ENCODE data around the gene BRWD1. TPM values are rescaled to one million over a fixed set of nuclear protein-coding genes. Genes with fewer than 3 reads are reported as not detected.

The BRWD1 gene
- total RNA-seq, 3 donors from 2014 or later, result 40.6 to 58.6 (median 52.5) TPM

DNA sequence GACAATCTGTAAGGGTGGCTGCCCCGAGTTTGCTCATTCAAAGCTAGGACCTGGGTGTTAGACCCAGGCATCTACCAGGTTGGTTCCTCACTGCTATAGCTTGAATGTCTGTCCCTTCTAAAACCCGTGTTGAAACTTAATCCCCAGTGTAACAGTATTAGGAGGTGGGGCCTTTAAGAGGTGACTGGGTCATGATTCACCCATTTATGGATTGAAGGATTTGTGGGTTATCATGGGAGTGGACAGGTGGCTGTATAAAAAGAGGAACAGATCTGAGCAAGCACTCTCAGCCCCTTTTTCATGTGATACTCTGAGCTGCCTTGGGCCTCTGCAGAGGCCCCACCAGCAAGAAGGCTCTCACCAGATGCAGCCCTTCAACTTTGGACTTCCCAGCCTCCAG lies 159.6 kb downstream of the BRWD1 start:
- ATAC-seq (no peak), DNase-seq (no peak)
- TF ChIP-seq, protein P1, sequence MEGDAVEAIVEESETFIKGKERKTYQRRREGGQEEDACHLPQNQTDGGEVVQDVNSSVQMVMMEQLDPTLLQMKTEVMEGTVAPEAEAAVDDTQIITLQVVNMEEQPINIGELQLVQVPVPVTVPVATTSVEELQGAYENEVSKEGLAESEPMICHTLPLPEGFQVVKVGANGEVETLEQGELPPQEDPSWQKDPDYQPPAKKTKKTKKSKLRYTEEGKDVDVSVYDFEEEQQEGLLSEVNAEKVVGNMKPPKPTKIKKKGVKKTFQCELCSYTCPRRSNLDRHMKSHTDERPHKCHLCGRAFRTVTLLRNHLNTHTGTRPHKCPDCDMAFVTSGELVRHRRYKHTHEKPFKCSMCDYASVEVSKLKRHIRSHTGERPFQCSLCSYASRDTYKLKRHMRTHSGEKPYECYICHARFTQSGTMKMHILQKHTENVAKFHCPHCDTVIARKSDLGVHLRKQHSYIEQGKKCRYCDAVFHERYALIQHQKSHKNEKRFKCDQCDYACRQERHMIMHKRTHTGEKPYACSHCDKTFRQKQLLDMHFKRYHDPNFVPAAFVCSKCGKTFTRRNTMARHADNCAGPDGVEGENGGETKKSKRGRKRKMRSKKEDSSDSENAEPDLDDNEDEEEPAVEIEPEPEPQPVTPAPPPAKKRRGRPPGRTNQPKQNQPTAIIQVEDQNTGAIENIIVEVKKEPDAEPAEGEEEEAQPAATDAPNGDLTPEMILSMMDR (IDR thresholded peaks at IDR 0.05), result no peak
- H3K36me3 ChIP-seq (ENCODE audit: low read depth), result no peaks in the 10 kb centered on the region
- no peak overlapping the region for H3K4me3 ChIP-seq
- no peaks in the 10 kb centered on the region for H3K9me3 ChIP-seq
- intact Hi-C loops (cut with DNase I, micrococcal nuclease), result no loop called here
- no peaks in the 10 kb centered on the region for H3K4me1 ChIP-seq (ENCODE audit: low read depth)

DNA sequence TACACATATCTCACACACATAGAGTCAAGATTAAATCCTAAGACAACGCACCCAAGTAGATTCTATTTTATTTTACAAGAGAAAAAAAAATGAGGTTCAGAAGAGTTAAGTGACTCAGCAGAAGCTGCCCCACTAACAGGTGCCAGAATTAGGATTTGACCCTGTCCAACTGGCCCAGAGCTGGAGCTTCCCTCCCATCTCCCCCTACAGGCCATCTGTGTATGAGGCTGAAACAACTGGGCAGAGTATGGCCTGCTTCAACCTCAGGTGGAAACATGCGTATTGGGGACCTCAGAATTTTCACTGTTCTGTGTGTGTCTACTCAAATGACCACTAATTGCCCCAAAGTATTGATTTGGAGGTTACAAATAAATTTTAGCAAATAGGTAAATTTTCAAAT lies 160.1 kb downstream of the BRWD1 start:
- Histone ChIP-seq H3K9me3 (no peaks in the 10 kb centered on the region), H3K36me3 (ENCODE audit: low read depth) (no peaks in the 10 kb centered on the region), H3K4me3 (no peak overlapping the region), H3K4me1 (ENCODE audit: low read depth) (no peaks in the 10 kb centered on the region)
- intact Hi-C loops (cut with DNase I, micrococcal nuclease), result no loop called here
- TF ChIP-seq, protein P1 (IDR thresholded peaks at IDR 0.05), result no peak
- ATAC-seq (peak; percentile 41), DNase-seq (no peak)

DNA sequence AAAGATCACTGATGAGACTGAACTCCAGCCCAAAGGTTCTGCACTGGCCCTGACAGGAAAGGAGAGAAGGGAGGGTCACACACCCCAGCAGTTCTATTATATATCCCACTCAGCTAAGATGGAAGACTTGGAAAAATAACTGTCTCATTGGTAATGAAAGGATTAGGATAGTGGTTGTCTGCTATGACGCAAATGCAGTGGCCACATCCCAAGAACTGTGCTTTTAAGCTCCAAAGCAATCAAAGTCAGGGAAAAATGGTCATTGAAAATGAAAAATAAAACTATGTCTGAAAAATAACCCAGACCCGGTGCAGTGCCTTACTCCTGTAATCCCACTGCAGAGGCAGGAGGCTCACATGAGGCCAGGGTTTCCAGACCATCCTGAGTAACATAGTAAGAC lies 161.2 kb downstream of the BRWD1 start:
- H3K4me3 ChIP-seq, result no peak overlapping the region
- ATAC-seq (no peak), DNase-seq (no peak)
- no peaks in the 10 kb centered on the region for H3K9me3 ChIP-seq
- intact Hi-C loops (cut with DNase I, micrococcal nuclease), result no loop called here
- H3K36me3 ChIP-seq (ENCODE audit: low read depth), result no peaks in the 10 kb centered on the region
- no peaks in the 10 kb centered on the region for H3K4me1 ChIP-seq (ENCODE audit: low read depth)
- TF ChIP-seq, protein P1 (IDR thresholded peaks at IDR 0.05), result no peak

DNA sequence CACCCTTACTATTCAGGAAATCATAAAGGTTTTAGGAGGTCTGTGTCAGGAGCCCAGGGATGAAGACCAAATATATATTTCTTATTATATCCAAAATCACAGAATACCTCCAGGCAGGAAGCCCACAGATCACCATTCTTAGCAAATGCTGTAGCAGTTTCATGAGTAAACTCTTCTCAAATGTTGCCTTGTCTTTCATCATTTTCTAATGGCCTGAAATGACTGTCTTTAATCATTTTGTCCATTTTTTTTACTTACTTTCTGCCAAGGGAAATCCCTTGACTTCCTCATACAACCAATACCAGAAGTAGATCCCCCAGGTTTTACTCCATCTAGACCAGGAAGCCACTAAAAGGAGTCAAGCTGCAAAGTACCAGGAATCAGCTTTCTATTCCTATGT lies 162.6 kb downstream of the BRWD1 start:
- no peak overlapping the region for H3K4me3 ChIP-seq
- intact Hi-C loops (cut with DNase I, micrococcal nuclease), result no loop called here
- DNase-seq, result no peak
- no peaks in the 10 kb centered on the region for H3K36me3 ChIP-seq (ENCODE audit: low read depth)
- no peaks in the 10 kb centered on the region for H3K9me3 ChIP-seq
- TF ChIP-seq, protein P1 (IDR thresholded peaks at IDR 0.05), result no peak
- no peaks in the 10 kb centered on the region for H3K4me1 ChIP-seq (ENCODE audit: low read depth)
- ATAC-seq, result no peak

DNA sequence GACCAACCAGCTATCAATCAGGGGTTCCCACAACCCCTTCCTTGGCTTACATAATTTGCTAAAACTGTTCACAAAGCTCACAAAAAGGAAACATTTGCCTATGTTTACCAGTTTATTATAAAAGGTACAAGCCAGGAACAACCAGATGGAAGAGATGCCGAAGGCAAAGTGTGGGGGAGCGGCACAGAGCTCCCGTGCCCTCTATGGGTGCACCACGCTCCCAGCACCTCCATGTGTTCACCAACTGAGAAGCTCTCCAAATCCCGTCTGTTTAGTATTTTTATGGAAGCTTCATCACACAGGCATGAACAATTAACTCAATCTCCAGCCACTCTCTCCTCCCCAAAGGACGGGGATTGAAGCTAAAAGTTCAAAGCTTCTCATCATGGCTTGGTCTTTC lies 163.1 kb downstream of the BRWD1 start:
- Histone ChIP-seq H3K36me3 (ENCODE audit: low read depth) (no peaks in the 10 kb centered on the region), H3K4me3 (no peak overlapping the region), H3K9me3 (no peaks in the 10 kb centered on the region), H3K4me1 (ENCODE audit: low read depth) (no peaks in the 10 kb centered on the region)
- ATAC-seq, result no peak
- intact Hi-C loops (cut with DNase I, micrococcal nuclease), result no loop called here
- TF ChIP-seq, protein P1 (IDR thresholded peaks at IDR 0.05), result no peak
- DNase-seq, result no peak

DNA sequence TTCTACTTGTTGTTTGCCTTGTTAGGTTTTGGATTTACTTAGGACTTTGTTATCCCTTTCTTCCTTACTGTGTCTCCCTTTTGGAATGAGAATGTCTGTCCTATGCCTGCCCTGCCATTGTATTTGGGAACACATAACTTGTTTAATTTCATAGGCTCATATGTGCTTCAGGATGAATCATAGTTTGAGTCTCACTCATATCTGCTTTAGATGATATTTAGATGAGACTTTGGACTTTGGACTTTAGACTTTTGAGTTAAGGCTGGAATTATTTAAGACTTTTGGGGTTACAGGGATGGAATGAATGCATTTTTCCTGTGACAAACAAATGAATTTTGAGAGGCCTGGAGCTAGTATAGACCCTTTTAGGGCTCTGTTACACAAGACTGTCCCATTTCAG lies 163.6 kb downstream of the BRWD1 start:
- ATAC-seq (peak; percentile 51), DNase-seq (no peak)
- no peaks in the 10 kb centered on the region for H3K36me3 ChIP-seq (ENCODE audit: low read depth)
- H3K9me3 ChIP-seq, result no peaks in the 10 kb centered on the region
- no peak overlapping the region for H3K4me3 ChIP-seq
- intact Hi-C loops (cut with DNase I, micrococcal nuclease), result no loop called here
- TF ChIP-seq, protein P1 (IDR thresholded peaks at IDR 0.05), result no peak
- H3K4me1 ChIP-seq (ENCODE audit: low read depth), result no peaks in the 10 kb centered on the region
